Measurements from ENCODE around the gene GYG2. TPM values are rescaled to one million over a fixed set of nuclear protein-coding genes. Genes with fewer than 3 reads are reported as not detected.
"Not testable (repeated sequence)": the region's sequence is repeated elsewhere in the genome, so short reads cannot be mapped to it uniquely, and the experiment has no call there.

Gene GYG2
- total RNA-seq, 1 donor from 2014 or later: 0.66 TPM

GRCh38 chrX:2917767-2918166 is 89.0 kb downstream of the GYG2 start:
- Histone ChIP-seq H3K9me3 (replicated peaks) (no peaks in the 10 kb centered on the region), H3K4me3 (no peak overlapping the region), H3K27me3 (ENCODE audit: low read depth) (no peaks in the 10 kb centered on the region), H3K27ac (replicated peaks) (no peak overlapping the region), H3K4me1 (no peaks in the 10 kb centered on the region), H3K36me3 (peaks cover 22% of the 10 kb centered on the region)
- no peak for TF ChIP-seq CTCF (IDR thresholded peaks at IDR 0.05; ENCODE audit: borderline replicate concordance)
- intact Hi-C loops (cut with micrococcal nuclease): no loop called here
- DNase-seq: no peak

GRCh38 chrX:2921193-2921592 is 92.5 kb downstream of the GYG2 start:
- H3K27me3 ChIP-seq (ENCODE audit: low read depth): no peaks in the 10 kb centered on the region
- peaks cover 12% of the 10 kb centered on the region for H3K36me3 ChIP-seq
- H3K27ac ChIP-seq (replicated peaks): no peak overlapping the region
- no peak for DNase-seq
- no peaks in the 10 kb centered on the region for H3K4me1 ChIP-seq
- intact Hi-C loops (cut with micrococcal nuclease): no loop called here
- no peak for TF ChIP-seq CTCF (IDR thresholded peaks at IDR 0.05; ENCODE audit: borderline replicate concordance)
- H3K4me3 ChIP-seq: no peak overlapping the region
- H3K9me3 ChIP-seq (replicated peaks): no peaks in the 10 kb centered on the region

- Histone ChIP-seq H3K36me3 (peaks cover 12% of the 10 kb centered on the region), H3K9me3 (replicated peaks) (no peaks in the 10 kb centered on the region)
- no peak for DNase-seq
These were observed 93.0 kb downstream of the GYG2 start for GRCh38 chrX:2921750-2922149.

GRCh38 chrX:2924151-2924550 is 95.4 kb downstream of the GYG2 start:
- Histone ChIP-seq H3K36me3 (peaks cover 12% of the 10 kb centered on the region), H3K4me3 (no peak overlapping the region), H3K27me3 (ENCODE audit: low read depth) (no peaks in the 10 kb centered on the region), H3K27ac (replicated peaks) (no peak overlapping the region), H3K9me3 (replicated peaks) (no peaks in the 10 kb centered on the region), H3K4me1 (no peaks in the 10 kb centered on the region)
- DNase-seq: no peak
- TF ChIP-seq CTCF (IDR thresholded peaks at IDR 0.05; ENCODE audit: borderline replicate concordance): no peak
- intact Hi-C loops (cut with micrococcal nuclease): no loop called here

More at GRCh38 chrX:2921750-2922149, 93.0 kb downstream of the GYG2 start:
- Histone ChIP-seq H3K4me3 (no peak overlapping the region), H3K27me3 (ENCODE audit: low read depth) (no peaks in the 10 kb centered on the region), H3K27ac (replicated peaks) (no peak overlapping the region), H3K4me1 (no peaks in the 10 kb centered on the region)
- intact Hi-C loops (cut with micrococcal nuclease): no loop called here
- no peak for TF ChIP-seq CTCF (IDR thresholded peaks at IDR 0.05; ENCODE audit: borderline replicate concordance)

GRCh38 chrX:2926255-2926654 is 97.5 kb downstream of the GYG2 start:
- intact Hi-C loops (cut with micrococcal nuclease); H3K9me3 ChIP-seq (replicated peaks); DNase-seq: not testable (repeated sequence)

GRCh38 chrX:2926664-2927275 is 98.0 kb downstream of the GYG2 start:
- Histone ChIP-seq H3K9me3 (replicated peaks) (peaks cover 10% of the 10 kb centered on the region), H3K4me1 (no peaks in the 10 kb centered on the region), H3K4me3 (no peak overlapping the region), H3K27me3 (ENCODE audit: low read depth) (no peaks in the 10 kb centered on the region), H3K36me3 (peaks cover 2% of the 10 kb centered on the region), H3K27ac (replicated peaks) (no peak overlapping the region)
- intact Hi-C loops (cut with micrococcal nuclease): no loop called here
- no peak for DNase-seq
- no peak for TF ChIP-seq CTCF (IDR thresholded peaks at IDR 0.05; ENCODE audit: borderline replicate concordance)

More at GRCh38 chrX:2926255-2926654, 97.5 kb downstream of the GYG2 start:
- H3K27me3 ChIP-seq (ENCODE audit: low read depth); H3K4me3 ChIP-seq; H3K4me1 ChIP-seq; H3K36me3 ChIP-seq; H3K27ac ChIP-seq (replicated peaks): not testable (repeated sequence)

All from left ventricle myocardium inferior (tissue), 1 donor.